IMR-90 (cell line): ENCODE data around the gene CCNYL1. TPM values are rescaled to one million over a fixed set of nuclear protein-coding genes. Genes with fewer than 3 reads are reported as not detected.

Experiments
- BHLHE40 ChIP-seq: fragments of 150-350 bp; IDR thresholded peaks from 2 replicates; pipeline ENCODE4 v1.6.1; 2016; ENCODE audit warnings: mild to moderate bottlenecking, low read depth, low read length
- MAZ ChIP-seq: IDR thresholded peaks from 2 replicates; pipeline ENCODE4 v1.6.1; 2012; ENCODE audit warnings: low read depth, mild to moderate bottlenecking, low read length, improper control_type of control experiment, moderate library complexity, borderline replicate concordance
- RFX5 ChIP-seq: IDR thresholded peaks from 2 replicates; pipeline ENCODE4 v1.8.0; 2012; ENCODE audit warnings: low read depth, mild to moderate bottlenecking, low read length, moderate library complexity
- polyA plus RNA-seq, 3 experiments: library from polyadenylated mRNA; depleted of rRNA; stranded (reverse); fragments of >200 nt; gene quantifications; 2 replicates each; pipeline ENCODE4 v1.2.3, GENCODE V29; 2012; ENCODE audit warnings: low replicate concordance in 1 of 3
- total RNA-seq: library from RNA; depleted of rRNA; stranded (reverse); fragments of >200 nt; gene quantifications from 2 replicates; pipeline ENCODE4 v1.2.3, GENCODE V29; 2012
- TF ChIP-seq, protein P1 (sequence below): fragments of 150-350 bp; IDR thresholded peaks from 2 replicates; pipeline ENCODE4 v1.6.1; 2016; ENCODE audit warnings: low read depth, mild to moderate bottlenecking, low read length, moderate library complexity, borderline replicate concordance

CCNYL1 gene
- total and polyA plus RNA-seq, 2 of the 4 experiments (the other 2 are of a cell fraction): 5.4 to 7.3 TPM

GRCh38 chr2:207710814-207711740 is at the start of gene CCNYL1 (continued):
- TF ChIP-seq MAZ: peak; percentile 61; the same call in 1 of the 2 replicates
- TF ChIP-seq BHLHE40: peak; percentile 92
- TF ChIP-seq, protein P1, sequence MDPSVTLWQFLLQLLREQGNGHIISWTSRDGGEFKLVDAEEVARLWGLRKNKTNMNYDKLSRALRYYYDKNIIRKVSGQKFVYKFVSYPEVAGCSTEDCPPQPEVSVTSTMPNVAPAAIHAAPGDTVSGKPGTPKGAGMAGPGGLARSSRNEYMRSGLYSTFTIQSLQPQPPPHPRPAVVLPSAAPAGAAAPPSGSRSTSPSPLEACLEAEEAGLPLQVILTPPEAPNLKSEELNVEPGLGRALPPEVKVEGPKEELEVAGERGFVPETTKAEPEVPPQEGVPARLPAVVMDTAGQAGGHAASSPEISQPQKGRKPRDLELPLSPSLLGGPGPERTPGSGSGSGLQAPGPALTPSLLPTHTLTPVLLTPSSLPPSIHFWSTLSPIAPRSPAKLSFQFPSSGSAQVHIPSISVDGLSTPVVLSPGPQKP: no peak
- TF ChIP-seq RFX5: no peak
